Cardiac muscle cell (in vitro differentiated cells and primary cell): ENCODE data around the gene SEMA5A. TPM values are rescaled to one million over a fixed set of nuclear protein-coding genes. Genes with fewer than 3 reads are reported as not detected.

Experiments
- DNase-seq, 2 donors: peaks; one replicate each; pipeline versions ENCODE4 v3.0.0 to v3.0.0-alpha.2; 2010 to 2017; ENCODE audit warnings: low read depth in 1 of 2, low spot score in 1 of 2
- H3K27ac ChIP-seq: fragments of 200-600 bp; sonication (generic); 2 replicates; pipeline ENCODE4 v1.5.1; 2016
- H3K27me3 ChIP-seq: fragments of 200-600 bp; sonication (generic); 2 replicates; pipeline ENCODE4 v1.6.0; 2016; ENCODE audit warnings: control low read depth
- H3K36me3 ChIP-seq: fragments of 200-600 bp; sonication (generic); 2 replicates; pipeline ENCODE4 v1.5.1; 2016; ENCODE audit warnings: control low read depth
- H3K4me1 ChIP-seq: fragments of 200-600 bp; sonication (generic); 2 replicates; pipeline ENCODE4 v1.8.1; 2017; ENCODE audit warnings: low read depth, mild to moderate bottlenecking, mixed run types
- H3K4me3 ChIP-seq: fragments of 200-600 bp; sonication (generic); 2 replicates; pipeline ENCODE4 v1.5.1; 2016; ENCODE audit warnings: mild to moderate bottlenecking
- H3K9me3 ChIP-seq: fragments of 200-600 bp; sonication (generic); 2 replicates; pipeline ENCODE4 v1.5.1; 2017; ENCODE audit warnings: low read depth, mild to moderate bottlenecking, control low read depth
- CTCF ChIP-seq: IDR thresholded peaks from 2 replicates; pipeline ENCODE4 v1.5.1; 2012; ENCODE audit warnings: low read depth, mild to moderate bottlenecking, low read length
- polyA plus RNA-seq: library from polyadenylated mRNA; unstranded; fragments of >200 nt; fragmentation: Nextera tagmentation; extraction: Ambion mirVana; gene quantifications from 2 replicates; pipeline ENCODE4 v1.2.1, GENCODE V29; 2016
- total RNA-seq: library from RNA; depleted of rRNA; stranded (reverse); fragments of >200 nt; gene quantifications from 2 replicates; pipeline ENCODE4 v1.2.3, GENCODE V29; 2016

Gene SEMA5A
- total and polyA plus RNA-seq, 2 experiments from 2014 or later, result 15.7 to 16.6 TPM

GRCh38 chr5:9098990-9099389, 446.9 kb downstream of the SEMA5A start:
- Histone ChIP-seq H3K4me3 (no peak overlapping the region), H3K9me3 (no peaks in the 10 kb centered on the region), H3K4me1 (no peaks in the 10 kb centered on the region), H3K36me3 (no peaks in the 10 kb centered on the region), H3K27ac (no peak overlapping the region), H3K27me3 (no peaks in the 10 kb centered on the region)
- no peak for TF ChIP-seq CTCF
- DNase-seq, result no peak

GRCh38 chr5:9094582-9094981, 451.3 kb downstream of the SEMA5A start:
- H3K36me3 ChIP-seq, result no peaks in the 10 kb centered on the region
- no peaks in the 10 kb centered on the region for H3K9me3 ChIP-seq
- no peak for TF ChIP-seq CTCF
- no peak overlapping the region for H3K4me3 ChIP-seq
- H3K27ac ChIP-seq, result no peak overlapping the region
- no peaks in the 10 kb centered on the region for H3K27me3 ChIP-seq
- no peaks in the 10 kb centered on the region for H3K4me1 ChIP-seq
- peak in 1 of 2 donors; percentile 44 for DNase-seq

GRCh38 chr5:9091896-9092662, 453.8 kb downstream of the SEMA5A start:
- no peak for DNase-seq
- Histone ChIP-seq H3K27ac (no peak overlapping the region), H3K36me3 (no peaks in the 10 kb centered on the region), H3K4me1 (no peaks in the 10 kb centered on the region), H3K4me3 (no peak overlapping the region), H3K27me3 (no peaks in the 10 kb centered on the region), H3K9me3 (no peaks in the 10 kb centered on the region)
- no peak for TF ChIP-seq CTCF

- no peaks in the 10 kb centered on the region for H3K36me3 ChIP-seq
- no peaks in the 10 kb centered on the region for H3K9me3 ChIP-seq
- no peak for TF ChIP-seq CTCF
Measured at GRCh38 chr5:9090381-9091026, 455.4 kb downstream of the SEMA5A start.

GRCh38 chr5:9089893-9090292, 456.0 kb downstream of the SEMA5A start:
- no peak for DNase-seq
- Histone ChIP-seq H3K4me1 (no peaks in the 10 kb centered on the region), H3K36me3 (no peaks in the 10 kb centered on the region), H3K27me3 (no peaks in the 10 kb centered on the region), H3K27ac (no peak overlapping the region), H3K9me3 (no peaks in the 10 kb centered on the region), H3K4me3 (no peak overlapping the region)
- no peak for TF ChIP-seq CTCF

More at GRCh38 chr5:9090381-9091026, 455.4 kb downstream of the SEMA5A start:
- no peaks in the 10 kb centered on the region for H3K4me1 ChIP-seq
- H3K4me3 ChIP-seq, result no peak overlapping the region
- H3K27me3 ChIP-seq, result no peaks in the 10 kb centered on the region
- no peak overlapping the region for H3K27ac ChIP-seq
- DNase-seq, result no peak
